ENCODE measurements around the gene GJB2.

- TF ChIP-seq CTCF (IDR thresholded peaks at IDR 0.05), result no peak
- no peak for TF ChIP-seq POLR2A (IDR thresholded peaks at IDR 0.05)
- TF ChIP-seq EP300 (IDR thresholded peaks at IDR 0.05), result no peak
Observed at GRCh38 chr13:20206065-20206697, 13.4 kb upstream of the GJB2 start.

Data from ovary (tissue), 3 donors.